ENCODE data around the gene APOO. TPM values are rescaled to one million over a fixed set of nuclear protein-coding genes. Genes with fewer than 3 reads are reported as not detected.

APOO gene
- polyA plus RNA-seq, 1 donor from 2014 or later: 42.5 TPM

- Histone ChIP-seq H3K9ac (ENCODE audit: low read length) (no peak overlapping the region), H3F3A (ENCODE audit: insufficient read depth, low read length, poor library complexity, severe bottlenecking) (no peaks in the 10 kb centered on the region), H2AFZ (ENCODE audit: low read depth, low read length) (no peak overlapping the region), H3K27ac (ENCODE audit: low read length) (no peak overlapping the region), H3K4me3 (ENCODE audit: low read length) (no peak overlapping the region), H3K9me2 (ENCODE audit: insufficient read depth, low read length) (no peaks in the 10 kb centered on the region), H3K27me3 (ENCODE audit: insufficient read depth, low read depth, low read length) (no peaks in the 10 kb centered on the region), H3K4me2 (ENCODE audit: low read length) (no peak overlapping the region), H3K79me2 (replicated peaks; ENCODE audit: insufficient read depth, low read length) (no peaks in the 10 kb centered on the region), H3K36me3 (ENCODE audit: insufficient read depth, low read length) (no peaks in the 10 kb centered on the region), H4K20me1 (ENCODE audit: insufficient read depth) (no peaks in the 10 kb centered on the region), H3K9me3 (ENCODE audit: low read length) (no peaks in the 10 kb centered on the region)
- TF ChIP-seq CTCF (IDR thresholded peaks at IDR 0.05; ENCODE audit: poor library complexity, severe bottlenecking): no peak
- TF ChIP-seq TAF1 (IDR thresholded peaks at IDR 0.05; ENCODE audit: low read depth): no peak
- TF ChIP-seq SMC3 (conservative IDR thresholded peaks at IDR 0.05; ENCODE audit: poor library complexity): no peak
Observed at GRCh38 chrX:23820235-23820782, 87.4 kb downstream of the APOO start.

GRCh38 chrX:23819385-23820234 lies 88.1 kb downstream of the APOO start:
- Histone ChIP-seq H3K4me3 (ENCODE audit: low read length) (no peak overlapping the region), H3K27ac (ENCODE audit: low read length) (no peak overlapping the region), H3K79me2 (replicated peaks; ENCODE audit: insufficient read depth, low read length) (no peaks in the 10 kb centered on the region), H4K20me1 (ENCODE audit: insufficient read depth) (no peaks in the 10 kb centered on the region), H3K9me3 (ENCODE audit: low read length) (no peaks in the 10 kb centered on the region), H3K36me3 (ENCODE audit: insufficient read depth, low read length) (no peaks in the 10 kb centered on the region), H2AFZ (ENCODE audit: low read depth, low read length) (no peak overlapping the region), H3F3A (ENCODE audit: insufficient read depth, low read length, poor library complexity, severe bottlenecking) (no peaks in the 10 kb centered on the region), H3K9me2 (ENCODE audit: insufficient read depth, low read length) (no peaks in the 10 kb centered on the region), H3K9ac (ENCODE audit: low read length) (no peak overlapping the region), H3K27me3 (ENCODE audit: insufficient read depth, low read depth, low read length) (no peaks in the 10 kb centered on the region), H3K4me2 (ENCODE audit: low read length) (no peak overlapping the region)
- TF ChIP-seq EP300 (conservative IDR thresholded peaks at IDR 0.05; ENCODE audit: poor library complexity, severe bottlenecking) (no peak), RAD21 (conservative IDR thresholded peaks at IDR 0.05) (no peak)

- H3K9me3 ChIP-seq (ENCODE audit: low read length): no peaks in the 10 kb centered on the region
- H3K36me3 ChIP-seq (ENCODE audit: insufficient read depth, low read length): no peaks in the 10 kb centered on the region
- no peak overlapping the region for H3K4me3 ChIP-seq (ENCODE audit: low read length)
- H3K4me2 ChIP-seq (ENCODE audit: low read length): no peak overlapping the region
- H3K79me2 ChIP-seq (replicated peaks; ENCODE audit: insufficient read depth, low read length): no peaks in the 10 kb centered on the region
- no peak overlapping the region for H3K9ac ChIP-seq (ENCODE audit: low read length)
- H3K27me3 ChIP-seq (ENCODE audit: insufficient read depth, low read depth, low read length): no peaks in the 10 kb centered on the region
- H3K27ac ChIP-seq (ENCODE audit: low read length): no peak overlapping the region
- H3F3A ChIP-seq (ENCODE audit: insufficient read depth, low read length, poor library complexity, severe bottlenecking): no peaks in the 10 kb centered on the region
- no peaks in the 10 kb centered on the region for H4K20me1 ChIP-seq (ENCODE audit: insufficient read depth)
- no peaks in the 10 kb centered on the region for H3K9me2 ChIP-seq (ENCODE audit: insufficient read depth, low read length)
- no peak overlapping the region for H2AFZ ChIP-seq (ENCODE audit: low read depth, low read length)
- no peak for TF ChIP-seq CTCF (IDR thresholded peaks at IDR 0.05; ENCODE audit: poor library complexity, severe bottlenecking)
- TF ChIP-seq REST (IDR thresholded peaks at IDR 0.05; ENCODE audit: borderline replicate concordance): no peak
- TF ChIP-seq POLR2AphosphoS5 (IDR thresholded peaks at IDR 0.05): no peak
- no peak for TF ChIP-seq MXI1 (conservative IDR thresholded peaks at IDR 0.05; ENCODE audit: poor library complexity, severe bottlenecking)
- no peak for TF ChIP-seq TAF1 (IDR thresholded peaks at IDR 0.05; ENCODE audit: low read depth)
- TF ChIP-seq SMC3 (conservative IDR thresholded peaks at IDR 0.05; ENCODE audit: poor library complexity): no peak
- TF ChIP-seq RAD21 (conservative IDR thresholded peaks at IDR 0.05): no peak
- TF ChIP-seq EZH2 (IDR thresholded peaks at IDR 0.05; ENCODE audit: borderline replicate concordance, insufficient read depth, low read length, poor library complexity, severe bottlenecking): no peak
- TF ChIP-seq EP300 (conservative IDR thresholded peaks at IDR 0.05; ENCODE audit: poor library complexity, severe bottlenecking): no peak
Observed at GRCh38 chrX:23817979-23818336, 89.8 kb downstream of the APOO start.

Data from neural cell (in vitro differentiated cells).